Keratinocyte (primary cell): ENCODE measurements around the gene SIPA1L3. TPM values are rescaled to one million over a fixed set of nuclear protein-coding genes. Genes with fewer than 3 reads are reported as not detected.
"Not testable (repeated sequence)": the region's sequence is repeated elsewhere in the genome, so short reads cannot be mapped to it uniquely, and the experiment has no call there.

Experiments
- DNase-seq: peaks from one replicate; pipeline ENCODE4 v3.0.0-alpha.2; 2011; ENCODE audit warnings: low read depth, missing footprints, low spot score
- FAIRE-seq: peaks from 2 replicates; lab custom pipeline; 2011; peaks lifted over from hg19 to GRCh38; lab: Jason Lieb, UNC
- H2AFZ ChIP-seq: 2 replicates; pipeline ENCODE4 v1.6.0; 2012; ENCODE audit warnings: low read length, control low read depth, inconsistent platforms; ENCODE audit not compliant: control insufficient read depth
- H3K27ac ChIP-seq: 2 replicates; pipeline ENCODE4 v1.5.1; 2011; ENCODE audit warnings: low read length; ENCODE audit not compliant: control insufficient read depth, insufficient read depth
- H3K27me3 ChIP-seq: 3 replicates; pipeline ENCODE4 v1.6.0; 2011; ENCODE audit warnings: low read length; ENCODE audit not compliant: control insufficient read depth, insufficient read depth; ENCODE audit errors: extremely low read depth
- H3K36me3 ChIP-seq, 2 experiments: 2 replicates in 1 of 2; 3 replicates in 1 of 2; pipeline ENCODE4 v1.5.1; 2011; ENCODE audit warnings: low read length in 2 of 2, mild to moderate bottlenecking in 1 of 2; ENCODE audit not compliant: control insufficient read depth in 2 of 2, insufficient read depth in 2 of 2; ENCODE audit errors: extremely low read depth in 1 of 2
- H3K4me1 ChIP-seq: 3 replicates; pipeline ENCODE4 v1.5.1; 2011; ENCODE audit warnings: low read length; ENCODE audit not compliant: control insufficient read depth, insufficient read depth; ENCODE audit errors: extremely low read depth
- H3K4me2 ChIP-seq: 3 replicates; pipeline ENCODE4 v1.6.0; 2011; ENCODE audit warnings: low read depth, low read length; ENCODE audit not compliant: control insufficient read depth, insufficient read depth; ENCODE audit errors: extremely low read depth
- H3K4me3 ChIP-seq, 3 experiments: fragments of 200-600 bp in 1 of 3; sonication (generic) in 1 of 3; 2 replicates in 2 of 3; 3 replicates in 1 of 3; pipeline ENCODE4 v1.5.1; 2011 to 2016; ENCODE audit warnings: low read length in 3 of 3, mild to moderate bottlenecking in 3 of 3, control low read depth in 2 of 3, inconsistent platforms in 1 of 3, low read depth in 1 of 3, mixed read lengths in 1 of 3, mixed run types in 1 of 3, moderate library complexity in 1 of 3; ENCODE audit not compliant: control insufficient read depth in 2 of 3, insufficient read depth in 2 of 3; ENCODE audit errors: extremely low read depth in 1 of 3
- H3K79me2 ChIP-seq: 2 replicates; pipeline ENCODE4 v1.6.0; 2012; ENCODE audit warnings: low read length; ENCODE audit not compliant: control insufficient read depth, insufficient read depth
- H3K9ac ChIP-seq: 3 replicates; pipeline ENCODE4 v1.6.0; 2011; ENCODE audit warnings: low read length; ENCODE audit not compliant: control insufficient read depth, insufficient read depth; ENCODE audit errors: extremely low read depth
- H3K9me1 ChIP-seq: 3 replicates; pipeline ENCODE4 v1.6.0; 2011; ENCODE audit warnings: low read length; ENCODE audit not compliant: control insufficient read depth, insufficient read depth; ENCODE audit errors: extremely low read depth
- H3K9me3 ChIP-seq: 2 replicates; pipeline ENCODE4 v1.5.1; 2012; ENCODE audit warnings: low read depth, low read length; ENCODE audit not compliant: control insufficient read depth
- H4K20me1 ChIP-seq: 3 replicates; pipeline ENCODE4 v1.6.0; 2011; ENCODE audit warnings: low read length; ENCODE audit not compliant: control insufficient read depth, insufficient read depth; ENCODE audit errors: extremely low read depth
- CTCF ChIP-seq, 3 experiments: IDR thresholded peaks in 1 of 3; conservative IDR thresholded peaks in 1 of 3; optimal IDR thresholded peaks in 1 of 3; 2 replicates in 2 of 3; 3 replicates in 1 of 3; pipeline versions ENCODE3 to v1.5.1; 2011; ENCODE audit warnings: low read length in 3 of 3, mild to moderate bottlenecking in 3 of 3, moderate library complexity in 2 of 3, control low read depth in 1 of 3, inconsistent platforms in 1 of 3; ENCODE audit not compliant: insufficient read depth in 2 of 3; ENCODE audit errors: extremely low read depth in 1 of 3
- EZH2 ChIP-seq: IDR thresholded peaks from one replicate; pipeline ENCODE4 v1.6.1; 2012; ENCODE audit warnings: inconsistent platforms, mild to moderate bottlenecking, low read length, moderate library complexity
- dilution Hi-C: fragments of 300-500 bp; cut with MboI; formaldehyde crosslinking; loops from one replicate; pipeline ENCODE4 v1.7.0; 2020; ENCODE audit warnings: low sequenced_read_pairs; ENCODE audit not compliant: extremely low pct_ligation_motif_present
- polyA plus RNA-seq, 5 experiments: library from polyadenylated mRNA; depleted of rRNA in 3 of 5; stranded (reverse) in 3 of 5; stranded (forward) in 1 of 5; unstranded in 1 of 5; fragments of >200 nt; gene quantifications; 1 replicate in 1 of 5; 2 replicates in 3 of 5; 3 replicates in 1 of 5; pipeline versions ENCODE4 v1.2.1 to v1.2.3, GENCODE V29; 2011 to 2012; ENCODE audit warnings: missing spikeins in 2 of 5, low read depth in 1 of 5, low replicate concordance in 1 of 5

The SIPA1L3 gene
- polyA plus RNA-seq, 1 donor (not counting 4 experiments of a cell fraction or from before 2014, with no cell fraction given): 8.0 TPM

GRCh38 chr19:37864501-37864900 lies 42.5 kb upstream of the SIPA1L3 start:
- Histone ChIP-seq H2AFZ (no peak overlapping the region), H3K9ac (no peak overlapping the region), H3K4me2 (no peak overlapping the region), H3K27ac (no peak overlapping the region), H3K27me3 (no peaks in the 10 kb centered on the region), H3K9me1 (no peaks in the 10 kb centered on the region), H4K20me1 (no peaks in the 10 kb centered on the region), H3K36me3 (no peaks in the 10 kb centered on the region), H3K9me3 (no peaks in the 10 kb centered on the region), H3K4me3 (no peak overlapping the region), H3K4me1 (peaks cover 13% of the 10 kb centered on the region), H3K79me2 (no peaks in the 10 kb centered on the region)
- FAIRE-seq (no peak), DNase-seq (no peak)
- dilution Hi-C loops: no loop called here
- no peak for TF ChIP-seq EZH2
- no peak for TF ChIP-seq CTCF (optimal IDR thresholded peaks at IDR 0.05 in 1 of 3, IDR thresholded peaks at IDR 0.05 in 1 of 3, conservative IDR thresholded peaks at IDR 0.05 in 1 of 3; ENCODE audit: extremely low read depth in 1 of 3, insufficient read depth in 2 of 3, low read length in 3 of 3)

GRCh38 chr19:37865930-37866329 lies 41.1 kb upstream of the SIPA1L3 start:
- DNase-seq, H3K9me3 ChIP-seq, H3K9me1 ChIP-seq, H3K36me3 ChIP-seq, H3K4me3 ChIP-seq, FAIRE-seq, H3K4me2 ChIP-seq, H4K20me1 ChIP-seq, H3K79me2 ChIP-seq, dilution Hi-C loops, H3K27me3 ChIP-seq: not testable (repeated sequence)
- H3K9ac ChIP-seq: peak overlapping the region; percentile 56
- H3K27ac ChIP-seq: peak overlapping the region; percentile 81
- peak overlapping the region; percentile 40 for H2AFZ ChIP-seq
- H3K4me1 ChIP-seq: peaks cover 13% of the 10 kb centered on the region

- Histone ChIP-seq H2AFZ (no peak overlapping the region), H3K27me3 (no peaks in the 10 kb centered on the region), H3K27ac (peak overlapping the region; percentile 43), H3K9ac (no peak overlapping the region), H4K20me1 (no peaks in the 10 kb centered on the region), H3K9me1 (no peaks in the 10 kb centered on the region), H3K79me2 (no peaks in the 10 kb centered on the region), H3K36me3 (no peaks in the 10 kb centered on the region), H3K4me3 (no peak overlapping the region), H3K4me1 (peaks cover 13% of the 10 kb centered on the region), H3K4me2 (no peak overlapping the region), H3K9me3 (no peaks in the 10 kb centered on the region)
- DNase-seq (peak; percentile 65), FAIRE-seq (peak; percentile 90)
- TF ChIP-seq CTCF (optimal IDR thresholded peaks at IDR 0.05 in 1 of 3, IDR thresholded peaks at IDR 0.05 in 1 of 3, conservative IDR thresholded peaks at IDR 0.05 in 1 of 3; ENCODE audit: extremely low read depth in 1 of 3, insufficient read depth in 2 of 3, low read length in 3 of 3): no peak
- no peak for TF ChIP-seq EZH2
- dilution Hi-C loops: no loop called here
Observed at GRCh38 chr19:37867831-37868230, 39.2 kb upstream of the SIPA1L3 start.
